GM19324 (cell line): ENCODE results near the gene CRTC3.

ENCODE experiments used
- ATAC-seq: cut with Tn5 transposase; IDR thresholded peaks from one replicate; pipeline ENCODE4 v1.9.1; 2021; ENCODE audit warnings: mild to moderate bottlenecking, moderate library complexity; ENCODE audit not compliant: unreplicated experiment, low FRiP score

Gene CRTC3

DNA sequence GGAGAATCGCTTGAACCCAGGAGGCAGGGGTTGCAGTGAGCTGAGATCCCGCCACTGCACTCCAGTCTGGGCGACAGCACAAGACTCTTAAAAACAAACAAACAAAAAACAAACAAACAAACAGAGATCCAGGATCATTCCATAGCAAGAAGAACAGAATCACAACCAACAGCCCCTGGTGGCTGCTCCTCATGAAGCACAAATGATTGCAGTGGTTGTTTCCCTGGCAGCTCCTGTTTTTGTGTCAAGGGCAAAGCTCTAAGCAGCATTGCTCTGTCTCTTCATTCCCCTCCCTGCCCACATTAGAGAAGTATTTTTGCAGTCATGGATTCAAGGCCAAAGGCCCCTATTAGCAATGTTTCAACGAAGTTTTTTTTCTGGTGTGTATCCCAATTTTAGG, 161.6 kb downstream of the CRTC3 start:
- no peak for ATAC-seq

DNA sequence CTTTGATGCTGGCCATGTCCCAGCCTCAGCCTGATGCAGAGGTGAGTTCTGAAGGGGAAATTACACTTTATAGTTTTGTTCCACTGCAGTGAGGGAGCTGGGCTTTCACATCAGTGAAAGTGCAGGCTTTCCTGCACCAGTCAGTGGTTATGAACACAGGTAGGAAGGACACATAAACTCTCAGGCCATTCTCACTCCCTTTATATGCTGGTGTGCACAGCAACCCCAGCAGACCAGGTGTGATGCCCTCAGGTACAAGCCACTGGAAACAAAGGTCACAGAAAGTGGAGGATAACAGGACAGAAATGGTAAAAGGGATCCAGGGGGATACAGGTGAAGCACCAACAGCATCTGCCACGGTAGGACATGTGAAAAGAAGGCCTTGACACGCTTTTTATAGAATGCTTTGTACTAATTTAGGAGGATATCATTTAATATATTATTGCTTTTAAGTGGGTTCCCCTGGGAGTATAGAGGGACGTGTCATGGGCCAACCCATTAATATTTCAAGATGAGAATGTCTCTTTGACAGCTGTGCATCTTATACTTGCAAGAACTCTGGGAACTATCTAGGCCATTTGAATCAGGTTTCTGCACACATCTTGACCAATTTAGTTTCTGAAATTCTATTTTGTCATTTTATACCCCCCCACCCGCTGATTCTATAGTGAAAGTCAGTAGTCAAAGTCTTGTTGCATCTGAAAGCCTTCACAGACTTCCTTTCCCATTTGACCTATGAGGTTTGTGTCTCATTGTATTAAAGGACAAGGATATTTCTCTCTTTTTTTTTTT, 162.5 kb downstream of the CRTC3 start:
- no peak for ATAC-seq
